ENCODE results near the gene FKBP7. TPM values are rescaled to one million over a fixed set of nuclear protein-coding genes. Genes with fewer than 3 reads are reported as not detected.
A peak's percentile ranks its signal among the peaks of the same experiment; 100 is the strongest.
"Not testable (repeated sequence)": the region's sequence is repeated elsewhere in the genome, so short reads cannot be mapped to it uniquely, and the experiment has no call there.

Gene FKBP7
- total RNA-seq (1 to 10 TPM; 1.1 to 5.4 (median 2.1) TPM), polyA plus RNA-seq (1 to 10 TPM; 2.7 to 4.5 TPM)

GRCh38 chr2:178478439-178479274 lies at the start of gene FKBP7:
Gene FKBP7, minus strand, starts transcription at chr2:178478600. Its CDS starts 101 bp downstream, at chr2:178478499.
- Histone ChIP-seq H3K4me1 (peaks cover 13 to 34% (median 14%) of the 10 kb centered on the region in 3 donors), H3K27ac (peak within 1 kb of the TSS; percentile 87 to 97 (median 95)), H3K27me3 (no peaks in the 10 kb centered on the region), H3K4me3 (peak within 1 kb of the TSS; percentile 49 to 78 (median 54)), H3K9me3 (no peaks in the 10 kb centered on the region), H3K36me3 (no peaks in the 10 kb centered on the region)
- peak in 3 of 4 donors; percentile 49 to 68 (median 62) for TF ChIP-seq CTCF (IDR thresholded peaks at IDR 0.05)
- 1% methylated on average over 56 of the region's 56 CpGs for WGBS, 2 donors
- intact Hi-C loops (cut with DNase I): no loop called here
- FAIRE-seq (no peak), DNase-seq (peak; percentile 75 to 91 (median 83)), ATAC-seq (peak; percentile 75 to 91 (median 84))

GRCh38 chr2:178527592-178527991 lies 49.2 kb upstream of the FKBP7 start:
- Histone ChIP-seq H3K27ac (no peak overlapping the region), H3K27me3 (no peaks in the 10 kb centered on the region), H3K36me3 (no peaks in the 10 kb centered on the region), H3K9me3 (no peaks in the 10 kb centered on the region), H3K4me1 (no peaks in the 10 kb centered on the region), H3K4me3 (no peak overlapping the region)
- no peak for TF ChIP-seq CTCF (IDR thresholded peaks at IDR 0.05)
- intact Hi-C loops (cut with DNase I): no loop called here
- ATAC-seq (no peak), DNase-seq (no peak), FAIRE-seq (no peak)
- 91 to 93% methylated on average over 2 of the region's 2 CpGs for WGBS, 2 donors

GRCh38 chr2:178526256-178526655 lies 47.9 kb upstream of the FKBP7 start:
- FAIRE-seq (no peak), ATAC-seq (no peak), DNase-seq (no peak)
- intact Hi-C loops (cut with DNase I): no loop called here
- H3K4me3 ChIP-seq: no peak overlapping the region
- H3K9me3 ChIP-seq: no peaks in the 10 kb centered on the region
- H3K27me3 ChIP-seq: no peaks in the 10 kb centered on the region
- no peak overlapping the region for H3K27ac ChIP-seq
- no peaks in the 10 kb centered on the region for H3K4me1 ChIP-seq
- no peak for TF ChIP-seq CTCF (IDR thresholded peaks at IDR 0.05)
- 93 to 95% methylated on average over 4 of the region's 4 CpGs for WGBS, 2 donors
- H3K36me3 ChIP-seq: no peaks in the 10 kb centered on the region

- DNase-seq; H3K27me3 ChIP-seq; H3K36me3 ChIP-seq; FAIRE-seq; H3K4me1 ChIP-seq; ATAC-seq; H3K9me3 ChIP-seq; intact Hi-C loops (cut with DNase I); H3K27ac ChIP-seq; H3K4me3 ChIP-seq: not testable (repeated sequence)
- WGBS, 2 donors: 90 to 92% methylated on average over 1 of the region's 1 CpG
Observed at GRCh38 chr2:178525460-178525859, 47.1 kb upstream of the FKBP7 start.

GRCh38 chr2:178525010-178525409 lies 46.6 kb upstream of the FKBP7 start:
- 94 to 96% methylated on average over 3 to 4 of the region's 5 CpGs for WGBS, 2 donors
- FAIRE-seq: not testable (repeated sequence)

More at GRCh38 chr2:178525010-178525409, 46.6 kb upstream of the FKBP7 start:
- intact Hi-C loops (cut with DNase I); H3K27ac ChIP-seq; H3K27me3 ChIP-seq; H3K9me3 ChIP-seq; H3K4me3 ChIP-seq; DNase-seq; H3K4me1 ChIP-seq; H3K36me3 ChIP-seq; ATAC-seq: not testable (repeated sequence)
